B cell (primary cell): ENCODE data around the gene FGF11.

Experiments
- EZH2 ChIP-seq: IDR thresholded peaks from 2 replicates; pipeline ENCODE4 v1.6.1; 2012; ENCODE audit warnings: borderline replicate concordance, low read depth, mild to moderate bottlenecking, moderate library complexity, low read length; ENCODE audit not compliant: insufficient read depth, poor library complexity, severe bottlenecking
- TF ChIP-seq, protein P1 (sequence below): fragments of 200-600 bp; IDR thresholded peaks from one replicate; pipeline ENCODE4 v1.8.0; 2022; ENCODE audit warnings: antibody characterized with exemption, mild to moderate bottlenecking

GRCh38 chr17:7394452-7395191, 44.7 kb upstream of the FGF11 start, which contains the start of gene PLSCR3:
- TF ChIP-seq, protein P1, sequence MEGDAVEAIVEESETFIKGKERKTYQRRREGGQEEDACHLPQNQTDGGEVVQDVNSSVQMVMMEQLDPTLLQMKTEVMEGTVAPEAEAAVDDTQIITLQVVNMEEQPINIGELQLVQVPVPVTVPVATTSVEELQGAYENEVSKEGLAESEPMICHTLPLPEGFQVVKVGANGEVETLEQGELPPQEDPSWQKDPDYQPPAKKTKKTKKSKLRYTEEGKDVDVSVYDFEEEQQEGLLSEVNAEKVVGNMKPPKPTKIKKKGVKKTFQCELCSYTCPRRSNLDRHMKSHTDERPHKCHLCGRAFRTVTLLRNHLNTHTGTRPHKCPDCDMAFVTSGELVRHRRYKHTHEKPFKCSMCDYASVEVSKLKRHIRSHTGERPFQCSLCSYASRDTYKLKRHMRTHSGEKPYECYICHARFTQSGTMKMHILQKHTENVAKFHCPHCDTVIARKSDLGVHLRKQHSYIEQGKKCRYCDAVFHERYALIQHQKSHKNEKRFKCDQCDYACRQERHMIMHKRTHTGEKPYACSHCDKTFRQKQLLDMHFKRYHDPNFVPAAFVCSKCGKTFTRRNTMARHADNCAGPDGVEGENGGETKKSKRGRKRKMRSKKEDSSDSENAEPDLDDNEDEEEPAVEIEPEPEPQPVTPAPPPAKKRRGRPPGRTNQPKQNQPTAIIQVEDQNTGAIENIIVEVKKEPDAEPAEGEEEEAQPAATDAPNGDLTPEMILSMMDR, result peak; percentile 20
- TF ChIP-seq EZH2, result no peak
